Measurements from ENCODE around the gene TOMM20L. TPM values are rescaled to one million over a fixed set of nuclear protein-coding genes. Genes with fewer than 3 reads are reported as not detected.

The TOMM20L gene
- total and polyA plus RNA-seq, 2 of the 13 experiments (the other 11 are each of a cell fraction or from before 2014, with no cell fraction given): 0.46 TPM; not detected in 1

DNA sequence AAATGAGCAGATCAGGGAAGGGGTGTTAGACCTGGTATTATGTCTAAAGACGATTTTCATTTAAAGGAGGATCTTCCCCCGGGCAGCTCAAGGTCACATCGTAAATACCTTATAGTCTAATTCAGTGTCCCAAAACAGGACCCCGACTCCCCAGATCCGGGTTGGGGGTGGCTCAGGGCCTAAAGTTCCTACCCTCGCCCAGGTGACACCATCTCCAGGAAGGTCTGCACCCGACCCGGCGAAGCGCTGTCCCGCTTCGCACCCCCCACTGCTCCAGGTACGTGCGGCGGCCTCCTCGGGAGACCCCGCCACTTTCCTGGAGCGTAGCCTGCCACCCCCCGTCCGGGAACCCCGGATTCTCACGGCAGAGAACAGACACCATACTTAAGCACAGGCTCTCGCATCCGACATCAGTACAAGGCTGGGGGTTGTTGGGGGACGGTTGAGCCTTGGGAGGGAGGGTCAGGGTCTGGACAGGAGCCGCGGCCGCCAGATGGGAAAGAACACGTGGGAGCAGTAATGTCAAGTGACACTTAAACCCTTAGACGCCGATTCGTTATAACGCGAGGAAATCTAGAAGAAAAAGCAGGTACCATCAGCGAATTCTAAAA lies 31.0 kb downstream of the TOMM20L start (continued):
- TF ChIP-seq ELF4 (CRISPR knock-in tag; IDR thresholded peaks at IDR 0.05; ENCODE audit: borderline replicate concordance) (no peak), NR2F6 (IDR thresholded peaks at IDR 0.05) (no peak), NR2F6 (CRISPR knock-in tag; IDR thresholded peaks at IDR 0.05) (no peak), KDM1A (CRISPR knock-in tag; IDR thresholded peaks at IDR 0.05) (no peak), KLF12 (CRISPR knock-in tag; IDR thresholded peaks at IDR 0.05; ENCODE audit: borderline replicate concordance) (0 out of 2 replicates have a peak, but pooled peaks have one; percentile 62), POGZ (CRISPR knock-in tag; IDR thresholded peaks at IDR 0.05) (no peak; the same call in 1 of the 2 replicates), ZNF780A (CRISPR knock-in tag; IDR thresholded peaks at IDR 0.05) (no peak), EZH2 (conservative IDR thresholded peaks at IDR 0.05; ENCODE audit: low read depth, low read length) (no peak), ZNF33B (CRISPR knock-in tag; IDR thresholded peaks at IDR 0.05) (peak; percentile 76; the same call in 1 of the 2 replicates), ZNF549 (CRISPR knock-in tag; IDR thresholded peaks at IDR 0.05) (no peak), TRIM24 (CRISPR knock-in tag; IDR thresholded peaks at IDR 0.05) (no peak), NCOA2 (CRISPR knock-in tag; IDR thresholded peaks at IDR 0.05) (no peak), JUN (CRISPR knock-in tag; IDR thresholded peaks at IDR 0.05) (no peak), BHLHE40 (IDR thresholded peaks at IDR 0.05; ENCODE audit: low read length) (no peak), ZNF781 (CRISPR knock-in tag; IDR thresholded peaks at IDR 0.05; ENCODE audit: borderline replicate concordance, not compliant biosample characterization) (no peak), ZNF510 (CRISPR knock-in tag; IDR thresholded peaks at IDR 0.05; ENCODE audit: low read depth) (0 out of 2 replicates have a peak, but pooled peaks have one; percentile 13), FOXM1 (CRISPR knock-in tag; IDR thresholded peaks at IDR 0.05) (no peak), HNRNPH1 (optimal IDR thresholded peaks at IDR 0.05; ENCODE audit: low read depth, low read length) (no peak), TCF7L2 (IDR thresholded peaks at IDR 0.05; ENCODE audit: low read depth, low read length) (no peak)
- TF ChIP-seq, protein P1, sequence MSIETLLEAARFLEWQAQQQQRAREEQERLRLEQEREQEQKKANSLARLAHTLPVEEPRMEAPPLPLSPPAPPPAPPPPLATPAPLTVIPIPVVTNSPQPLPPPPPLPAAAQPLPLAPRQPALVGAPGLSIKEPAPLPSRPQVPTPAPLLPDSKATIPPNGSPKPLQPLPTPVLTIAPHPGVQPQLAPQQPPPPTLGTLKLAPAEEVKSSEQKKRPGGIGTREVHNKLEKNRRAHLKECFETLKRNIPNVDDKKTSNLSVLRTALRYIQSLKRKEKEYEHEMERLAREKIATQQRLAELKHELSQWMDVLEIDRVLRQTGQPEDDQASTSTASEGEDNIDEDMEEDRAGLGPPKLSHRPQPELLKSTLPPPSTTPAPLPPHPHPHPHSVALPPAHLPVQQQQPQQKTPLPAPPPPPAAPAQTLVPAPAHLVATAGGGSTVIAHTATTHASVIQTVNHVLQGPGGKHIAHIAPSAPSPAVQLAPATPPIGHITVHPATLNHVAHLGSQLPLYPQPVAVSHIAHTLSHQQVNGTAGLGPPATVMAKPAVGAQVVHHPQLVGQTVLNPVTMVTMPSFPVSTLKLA (IDR thresholded peaks at IDR 0.05): peak; percentile 65
- TF ChIP-seq, protein P2, sequence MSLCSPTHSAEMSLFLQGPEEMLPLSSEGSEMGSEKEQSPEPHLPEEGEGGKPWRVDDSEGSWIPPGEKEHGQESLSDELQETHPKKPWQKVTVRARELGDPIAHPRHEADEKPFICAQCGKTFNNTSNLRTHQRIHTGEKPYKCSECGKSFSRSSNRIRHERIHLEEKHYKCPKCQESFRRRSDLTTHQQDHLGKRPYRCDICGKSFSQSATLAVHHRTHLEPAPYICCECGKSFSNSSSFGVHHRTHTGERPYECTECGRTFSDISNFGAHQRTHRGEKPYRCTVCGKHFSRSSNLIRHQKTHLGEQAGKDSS (CRISPR knock-in tag; IDR thresholded peaks at IDR 0.05; ENCODE audit: borderline replicate concordance, low read depth): peak; percentile 71; the same call in 1 of the 2 replicates
- TF ChIP-seq, protein P3, sequence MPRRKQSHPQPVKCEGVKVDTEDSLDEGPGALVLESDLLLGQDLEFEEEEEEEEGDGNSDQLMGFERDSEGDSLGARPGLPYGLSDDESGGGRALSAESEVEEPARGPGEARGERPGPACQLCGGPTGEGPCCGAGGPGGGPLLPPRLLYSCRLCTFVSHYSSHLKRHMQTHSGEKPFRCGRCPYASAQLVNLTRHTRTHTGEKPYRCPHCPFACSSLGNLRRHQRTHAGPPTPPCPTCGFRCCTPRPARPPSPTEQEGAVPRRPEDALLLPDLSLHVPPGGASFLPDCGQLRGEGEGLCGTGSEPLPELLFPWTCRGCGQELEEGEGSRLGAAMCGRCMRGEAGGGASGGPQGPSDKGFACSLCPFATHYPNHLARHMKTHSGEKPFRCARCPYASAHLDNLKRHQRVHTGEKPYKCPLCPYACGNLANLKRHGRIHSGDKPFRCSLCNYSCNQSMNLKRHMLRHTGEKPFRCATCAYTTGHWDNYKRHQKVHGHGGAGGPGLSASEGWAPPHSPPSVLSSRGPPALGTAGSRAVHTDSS (CRISPR knock-in tag; conservative IDR thresholded peaks at IDR 0.05): no peak
- TF ChIP-seq, protein P4, sequence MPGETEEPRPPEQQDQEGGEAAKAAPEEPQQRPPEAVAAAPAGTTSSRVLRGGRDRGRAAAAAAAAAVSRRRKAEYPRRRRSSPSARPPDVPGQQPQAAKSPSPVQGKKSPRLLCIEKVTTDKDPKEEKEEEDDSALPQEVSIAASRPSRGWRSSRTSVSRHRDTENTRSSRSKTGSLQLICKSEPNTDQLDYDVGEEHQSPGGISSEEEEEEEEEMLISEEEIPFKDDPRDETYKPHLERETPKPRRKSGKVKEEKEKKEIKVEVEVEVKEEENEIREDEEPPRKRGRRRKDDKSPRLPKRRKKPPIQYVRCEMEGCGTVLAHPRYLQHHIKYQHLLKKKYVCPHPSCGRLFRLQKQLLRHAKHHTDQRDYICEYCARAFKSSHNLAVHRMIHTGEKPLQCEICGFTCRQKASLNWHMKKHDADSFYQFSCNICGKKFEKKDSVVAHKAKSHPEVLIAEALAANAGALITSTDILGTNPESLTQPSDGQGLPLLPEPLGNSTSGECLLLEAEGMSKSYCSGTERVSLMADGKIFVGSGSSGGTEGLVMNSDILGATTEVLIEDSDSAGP (CRISPR knock-in tag; IDR thresholded peaks at IDR 0.05; ENCODE audit: borderline replicate concordance): peak; percentile 81; the same call in 1 of the 2 replicates

All from HepG2 (cell line).